ENCODE results near the gene DNMT3B.

- TF ChIP-seq POLR2A (IDR thresholded peaks at IDR 0.05) (no peak), CTCF (IDR thresholded peaks at IDR 0.05) (no peak), POLR2AphosphoS5 (IDR thresholded peaks at IDR 0.05) (no peak)
These were observed 75.0 kb downstream of the DNMT3B start for GRCh38 chr20:32837157-32837556.
